ENCODE measurements around the gene WDR1. TPM values are rescaled to one million over a fixed set of nuclear protein-coding genes. Genes with fewer than 3 reads are reported as not detected.

Gene WDR1
- total and polyA plus RNA-seq, 10 of the 15 experiments (the other 5 are each of a cell fraction or from before 2014, with no cell fraction given): 28.5 to 397 (median 290) TPM

DNA sequence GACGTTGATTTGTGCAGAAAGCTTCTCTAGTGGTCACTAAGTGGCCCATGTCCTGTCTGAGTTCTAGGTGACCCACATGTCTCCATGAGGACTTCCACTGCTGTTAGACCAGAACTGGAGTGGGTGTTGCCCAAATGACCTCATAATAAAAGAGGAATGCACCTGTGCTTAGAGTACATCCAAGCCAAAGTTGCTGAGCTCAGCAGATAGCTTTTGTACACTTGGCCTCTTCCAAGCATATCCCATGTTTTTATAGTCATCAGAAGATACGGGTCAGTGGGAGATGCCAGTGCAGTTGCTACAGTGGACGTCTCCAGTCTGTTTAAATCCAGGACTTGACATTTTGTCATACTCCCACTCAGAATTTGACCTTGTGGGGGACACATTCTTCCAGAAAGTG, 37.6 kb upstream of the WDR1 start (continued):
- TF ChIP-seq SMAD1 (IDR thresholded peaks at IDR 0.05; ENCODE audit: low read depth, partially characterized antibody) (no peak), MXI1 (IDR thresholded peaks at IDR 0.05; ENCODE audit: low read depth, low read length) (no peak), CREM (IDR thresholded peaks at IDR 0.05; ENCODE audit: low read depth) (no peak), POLR2AphosphoS5 (IDR thresholded peaks at IDR 0.05; ENCODE audit: low read length) (no peak), BMI1 (IDR thresholded peaks at IDR 0.05; ENCODE audit: borderline replicate concordance) (no peak), TARDBP (IDR thresholded peaks at IDR 0.05; ENCODE audit: borderline replicate concordance) (no peak)
- TF ChIP-seq, protein P1, sequence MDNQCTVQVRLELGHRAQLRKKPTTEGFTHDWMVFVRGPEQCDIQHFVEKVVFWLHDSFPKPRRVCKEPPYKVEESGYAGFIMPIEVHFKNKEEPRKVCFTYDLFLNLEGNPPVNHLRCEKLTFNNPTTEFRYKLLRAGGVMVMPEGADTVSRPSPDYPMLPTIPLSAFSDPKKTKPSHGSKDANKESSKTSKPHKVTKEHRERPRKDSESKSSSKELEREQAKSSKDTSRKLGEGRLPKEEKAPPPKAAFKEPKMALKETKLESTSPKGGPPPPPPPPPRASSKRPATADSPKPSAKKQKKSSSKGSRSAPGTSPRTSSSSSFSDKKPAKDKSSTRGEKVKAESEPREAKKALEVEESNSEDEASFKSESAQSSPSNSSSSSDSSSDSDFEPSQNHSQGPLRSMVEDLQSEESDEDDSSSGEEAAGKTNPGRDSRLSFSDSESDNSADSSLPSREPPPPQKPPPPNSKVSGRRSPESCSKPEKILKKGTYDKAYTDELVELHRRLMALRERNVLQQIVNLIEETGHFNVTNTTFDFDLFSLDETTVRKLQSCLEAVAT (IDR thresholded peaks at IDR 0.05): no peak

DNA sequence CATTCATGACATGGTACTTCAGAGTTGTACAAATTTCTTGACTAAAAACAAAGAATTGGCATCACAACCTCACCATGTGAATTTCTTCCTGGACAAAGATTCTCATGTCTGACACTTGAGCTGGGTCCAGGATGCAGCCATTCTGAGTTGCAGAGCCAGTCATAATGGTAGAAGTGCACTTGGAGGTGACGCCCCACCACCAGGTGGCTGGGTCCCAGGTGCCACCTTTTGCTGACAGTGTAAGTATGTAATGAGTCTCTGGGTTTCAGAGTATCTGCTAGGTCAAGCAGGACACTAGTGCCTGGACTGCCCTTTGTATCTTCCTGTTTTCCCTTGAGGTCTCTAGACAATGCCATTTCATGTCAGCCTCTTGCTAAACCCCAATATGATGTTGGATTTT, 36.6 kb upstream of the WDR1 start:
- DNase-seq (ENCODE audit: low read depth, low spot score) (no peak), FAIRE-seq (no peak), ATAC-seq (no peak)
- no peak for TF ChIP-seq RUNX3 (IDR thresholded peaks at IDR 0.05; ENCODE audit: low read length)
- TF ChIP-seq TCF3 (IDR thresholded peaks at IDR 0.05; ENCODE audit: borderline replicate concordance, insufficient read depth, low read depth, low read length): 0 out of 2 replicates have a peak, but pooled peaks have one; percentile 67
- ChIA-PET RAD21 (ENCODE audit: unreplicated experiment) (no interaction called here), SMC1A (ENCODE audit: uncharacterized antibody, unreplicated experiment) (no interaction called here), POLR2A (no interaction called here), CTCF (interaction anchor here (0.7 to 1.7 kb wide), 2 partner anchors 9 to 384 kb away, joined by 3 to 4 read pairs; no protein-coding TSS in a partner anchor)
- no TSS peak for BruUV-seq (replicated peaks)
- no peaks in the 10 kb centered on the region for H3K36me3 ChIP-seq (ENCODE audit: control insufficient read depth in 2 of 2, insufficient read depth in 2 of 2, low read length in 1 of 2)
- H3K4me3 ChIP-seq: no peak overlapping the region
- no peaks in the 10 kb centered on the region for H3K27me3 ChIP-seq (replicated peaks in 1 of 2; ENCODE audit: control insufficient read depth in 2 of 2, insufficient read depth in 2 of 2, low read length in 1 of 2)
- H3K4me1 ChIP-seq (ENCODE audit: control insufficient read depth, insufficient read depth, low read length): peaks cover 9% of the 10 kb centered on the region
- no peak overlapping the region for H2AFZ ChIP-seq (ENCODE audit: control insufficient read depth, low read depth, low read length)
- H3K4me2 ChIP-seq (ENCODE audit: control insufficient read depth, insufficient read depth): no peak overlapping the region
- 0% methylated on average over 1 of the region's 1 CpG for WGBS (ENCODE audit: insufficient coverage, insufficient replicate concordance, low lambda C conversion rate, missing lambda C conversion rate)
- no peaks in the 10 kb centered on the region for H4K20me1 ChIP-seq (ENCODE audit: control insufficient read depth, insufficient read depth)
- H3K9ac ChIP-seq (ENCODE audit: control insufficient read depth, insufficient read depth, low read length): no peak overlapping the region
- in situ Hi-C loops (cut with MboI): no loop called here
- intact Hi-C loops (cut with micrococcal nuclease; ENCODE audit: unreplicated experiment): loop anchor here (10.0 kb wide), 1 partner anchor 388 kb away; no protein-coding TSS in a partner anchor
- H3K27ac ChIP-seq (ENCODE audit: control insufficient read depth, insufficient read depth): no peak overlapping the region
- H3K9me3 ChIP-seq (replicated peaks; ENCODE audit: control insufficient read depth, insufficient read depth, low read length): no peaks in the 10 kb centered on the region
- H3K79me2 ChIP-seq (ENCODE audit: control insufficient read depth, insufficient read depth, low read length): no peaks in the 10 kb centered on the region

Measured in GM12878 (cell line).